ENCODE measurements around the gene IBTK.
"Not testable (repeated sequence)": the region's sequence is repeated elsewhere in the genome, so short reads cannot be mapped to it uniquely, and the experiment has no call there.

Gene IBTK

DNA sequence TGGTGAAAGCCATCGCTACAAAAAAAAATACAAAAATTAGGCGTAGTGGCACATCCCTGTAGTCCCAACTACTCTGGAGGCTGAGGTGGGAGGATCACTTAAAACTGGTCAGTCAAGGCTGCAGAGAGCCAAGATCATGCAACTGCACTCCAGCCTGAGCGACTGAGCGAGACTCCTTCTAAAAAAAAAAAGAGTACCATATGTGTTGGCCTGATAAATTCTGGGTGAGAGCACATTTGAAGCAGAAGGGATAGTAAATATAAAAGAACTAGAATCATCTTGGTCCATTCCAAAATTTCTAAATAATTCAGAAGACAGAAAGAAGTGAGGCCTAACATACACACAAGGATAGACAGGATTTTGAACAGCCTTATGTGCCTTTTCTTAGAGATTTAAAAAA, 2.2 kb downstream of the IBTK start:
- no peak for DNase-seq

- no peak for DNase-seq
Observed at GRCh38 chr6:82243884-82244283, 3.7 kb downstream of the IBTK start.

DNA sequence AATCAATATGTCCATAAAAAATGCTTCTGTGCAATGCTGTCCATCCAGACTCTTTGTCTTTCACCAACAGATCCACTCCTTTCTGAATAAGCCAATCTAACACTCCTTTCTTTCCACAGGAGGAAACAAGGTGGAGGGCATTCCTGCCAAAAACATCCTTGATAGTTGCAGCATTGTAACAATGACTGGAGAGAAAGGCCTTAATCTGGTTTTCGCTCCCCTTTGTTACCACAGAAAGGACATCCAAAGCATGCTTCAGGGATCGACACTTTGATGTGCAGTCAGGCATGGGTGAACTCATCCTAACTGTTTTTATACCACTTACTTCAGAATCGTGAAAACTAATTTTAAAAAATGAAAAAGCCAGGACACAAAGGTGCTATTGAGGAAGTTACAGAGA, 7.4 kb downstream of the IBTK start:
- DNase-seq = no peak

DNA sequence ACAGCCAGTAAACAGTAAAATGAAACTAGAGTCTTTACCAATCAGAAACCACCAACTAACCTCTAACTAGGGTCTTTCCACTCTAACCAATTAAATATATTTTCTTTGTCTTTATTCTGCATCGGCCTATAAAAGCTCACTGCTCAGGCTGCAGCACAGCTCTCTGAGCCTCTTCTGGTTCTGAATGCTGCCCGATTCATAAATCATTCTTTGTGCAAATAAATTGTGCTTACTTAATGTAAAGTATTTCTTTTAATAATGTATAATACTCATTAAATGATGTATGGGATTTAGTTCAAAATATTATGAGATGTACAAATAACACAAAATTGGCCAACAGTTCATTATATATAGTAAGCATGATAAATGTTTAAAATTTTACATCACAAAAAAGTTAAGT, 7.9 kb downstream of the IBTK start:
- no peak for DNase-seq

DNA sequence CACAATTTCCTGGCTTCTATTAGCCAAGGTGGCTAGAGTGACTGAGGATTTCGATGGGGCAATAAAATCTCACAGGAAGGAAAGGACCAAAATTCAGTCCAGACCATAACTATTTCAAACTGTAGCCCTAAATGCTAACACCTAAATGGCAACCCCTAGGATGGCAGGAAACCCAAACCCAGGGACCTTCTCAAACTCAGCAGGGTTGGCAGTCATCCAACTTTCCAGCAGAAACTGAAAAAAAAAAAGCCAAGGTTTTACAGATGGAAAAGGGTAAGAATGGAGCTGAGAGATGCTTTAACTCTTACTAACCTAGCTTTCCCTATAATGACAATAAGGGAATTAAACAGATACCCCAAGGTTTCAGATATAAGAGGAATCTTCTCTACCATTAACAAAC, 10.5 kb downstream of the IBTK start:
- peak; percentile 61 for DNase-seq

GRCh38 chr6:82227770-82228169, 19.8 kb downstream of the IBTK start:
- DNase-seq = no peak

GRCh38 chr6:82220167-82220566, 27.4 kb downstream of the IBTK start:
- DNase-seq = no peak

GRCh38 chr6:82217018-82217586, 30.4 kb downstream of the IBTK start:
- DNase-seq = no peak

DNA sequence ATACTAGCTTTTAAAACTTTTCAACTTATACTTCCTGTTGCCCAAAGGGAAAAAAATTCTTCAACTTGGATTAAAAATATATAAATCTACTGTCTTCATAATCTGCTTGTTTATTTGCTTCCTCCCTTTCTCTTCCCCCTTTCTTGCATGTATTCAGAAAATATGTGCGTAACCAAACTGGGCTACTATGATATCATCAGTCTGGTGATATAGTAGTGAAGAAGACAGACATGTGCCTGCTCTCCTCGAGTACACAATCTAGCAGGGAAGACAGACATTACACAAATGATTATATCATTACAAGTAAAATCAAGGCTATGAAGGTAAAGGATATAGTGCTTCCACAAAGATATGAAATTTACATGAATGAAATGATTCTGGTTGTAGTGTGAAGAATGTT, 31.0 kb downstream of the IBTK start:
- no peak for DNase-seq

DNA sequence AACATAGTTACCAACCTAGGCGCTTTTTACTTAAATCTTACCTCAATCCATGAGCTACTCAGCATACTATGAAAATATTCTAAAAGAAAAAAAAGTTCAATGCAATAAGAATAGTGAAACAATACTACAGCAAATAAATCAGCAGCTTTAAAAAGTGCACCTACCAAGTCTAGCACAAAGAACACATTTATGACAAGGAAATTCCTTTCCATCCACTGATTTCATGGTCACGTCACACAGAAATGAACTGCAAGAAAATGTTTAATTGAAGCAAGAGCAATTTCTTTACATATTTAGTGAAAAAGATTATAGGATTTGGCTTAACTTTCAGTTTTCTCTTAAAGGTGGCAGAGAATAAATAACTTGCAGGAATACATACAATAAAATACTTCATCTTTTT, 36.2 kb downstream of the IBTK start:
- no peak for DNase-seq

GRCh38 chr6:82208913-82209312, 38.6 kb downstream of the IBTK start:
- no peak for DNase-seq

GRCh38 chr6:82205930-82206392, 41.6 kb downstream of the IBTK start:
- DNase-seq = no peak

DNA sequence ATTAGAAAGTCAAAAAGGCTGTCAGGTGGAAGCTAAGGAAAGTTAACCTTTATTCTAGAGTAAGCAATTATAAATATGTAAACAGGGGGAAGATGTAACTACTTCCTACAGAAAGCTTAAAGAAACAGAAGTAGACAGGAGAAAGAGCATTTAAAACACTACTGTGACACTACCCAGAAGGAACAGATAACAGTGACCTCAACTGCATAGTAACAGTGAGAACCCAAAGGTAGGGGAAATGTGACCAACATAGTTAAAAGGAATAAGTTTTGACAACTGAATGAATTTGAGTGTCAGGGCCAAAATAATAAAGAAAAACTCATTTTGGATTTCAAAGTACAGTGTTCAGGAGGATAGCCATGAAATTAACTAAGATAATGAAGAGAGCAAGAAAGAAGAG, 43.5 kb downstream of the IBTK start:
- no peak for DNase-seq

- no peak for DNase-seq
Observed at GRCh38 chr6:82197784-82198183, 49.8 kb downstream of the IBTK start.

DNA sequence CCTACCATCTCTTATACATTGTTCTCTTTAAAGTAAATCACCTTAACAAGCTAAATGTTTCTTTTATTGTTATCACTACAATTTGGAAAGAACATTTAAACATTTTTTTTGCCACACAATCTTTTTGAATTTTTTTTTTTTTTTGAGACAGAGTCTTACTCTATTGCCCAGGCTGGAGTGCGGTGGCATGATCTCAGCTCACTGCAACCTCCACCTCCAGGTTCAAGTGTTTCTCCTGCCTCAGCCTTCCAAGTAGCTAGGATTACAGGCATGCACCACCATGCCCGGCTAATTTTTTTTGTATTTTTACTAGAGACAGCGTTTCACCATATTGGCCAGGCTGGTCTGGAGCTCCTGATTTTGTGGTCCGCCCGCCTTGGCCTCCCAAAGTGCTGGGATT, 50.3 kb downstream of the IBTK start:
- DNase-seq = not testable (repeated sequence)

GRCh38 chr6:82196161-82196560, 51.4 kb downstream of the IBTK start:
- no peak for DNase-seq

DNA sequence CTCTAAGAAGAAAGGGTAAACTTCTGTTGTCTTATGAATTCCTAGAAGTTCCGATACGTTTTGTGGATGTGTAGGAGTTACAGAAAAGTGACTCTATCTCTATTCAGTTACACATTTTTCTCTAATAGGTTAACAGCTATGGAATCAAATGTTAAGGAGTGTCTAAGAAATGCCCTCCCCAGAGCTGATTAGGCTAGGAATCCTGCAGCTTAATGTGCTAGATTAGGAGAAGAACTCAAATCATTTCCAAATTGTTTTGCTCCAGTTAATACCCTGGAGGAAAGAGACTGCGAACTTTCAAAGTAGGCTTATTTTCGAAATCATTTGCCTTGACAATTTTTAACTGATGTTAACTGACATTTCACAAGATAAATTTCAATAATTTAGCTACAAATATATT, 51.9 kb downstream of the IBTK start:
- DNase-seq = no peak

- DNase-seq = no peak
Observed at GRCh38 chr6:82185948-82186535, 61.5 kb downstream of the IBTK start.

- no peak for DNase-seq
Observed at GRCh38 chr6:82183642-82184282, 63.8 kb downstream of the IBTK start.

DNA sequence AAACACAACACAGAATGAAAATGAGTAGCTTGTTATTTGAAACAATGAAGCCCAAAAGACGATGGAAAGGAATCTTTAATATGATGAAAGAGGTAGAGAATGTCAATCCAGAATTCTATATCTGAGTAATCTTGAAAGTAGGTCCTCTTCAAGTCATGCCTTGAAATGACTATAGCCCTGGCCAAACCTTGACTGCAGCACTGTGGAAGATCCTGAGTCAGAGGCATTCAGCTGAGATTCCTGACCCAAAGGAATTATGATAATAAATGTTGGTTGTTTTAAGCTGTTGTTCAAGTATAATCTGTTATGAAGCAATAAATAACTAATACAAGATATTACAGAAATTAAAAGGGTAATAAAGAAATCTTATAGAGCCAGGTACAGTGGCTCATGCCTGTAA, 64.8 kb downstream of the IBTK start:
- no peak for DNase-seq

DNA sequence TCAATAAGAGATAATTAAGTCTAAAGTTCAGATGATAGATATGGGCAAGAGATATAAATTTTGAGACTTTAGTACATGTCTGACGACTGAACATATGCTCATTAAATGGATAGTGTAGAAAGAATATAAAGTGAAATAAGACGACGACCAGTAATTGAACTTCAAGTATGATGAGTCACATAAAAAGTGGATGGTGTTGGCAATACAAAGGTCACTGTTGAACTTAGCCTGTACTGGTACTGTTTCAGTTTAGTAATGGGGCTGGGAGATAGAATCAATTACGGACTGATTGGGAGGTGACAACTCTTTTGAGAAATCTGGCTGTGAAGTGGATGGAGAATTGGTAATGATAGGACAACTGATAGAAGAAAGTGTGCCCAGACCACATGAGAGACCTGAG, 68.1 kb downstream of the IBTK start:
- no peak for DNase-seq

DNA sequence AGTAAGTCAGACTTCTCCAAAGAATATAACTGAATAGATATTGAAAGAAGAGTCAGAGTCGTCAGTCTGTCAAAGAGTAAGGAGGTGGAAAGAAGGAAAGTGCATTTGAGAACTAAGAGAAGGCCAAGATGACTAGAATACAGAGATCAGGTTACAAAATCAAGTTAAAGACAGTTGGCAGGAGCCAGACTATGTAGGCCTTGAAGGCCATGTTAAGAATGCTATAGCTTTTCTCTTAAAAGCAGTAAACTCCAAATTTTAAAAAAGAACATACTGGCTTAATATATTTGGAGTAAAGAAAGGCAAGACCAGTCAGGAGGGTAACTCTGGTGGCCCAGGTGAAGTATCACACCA, 68.8 kb downstream of the IBTK start:
- DNase-seq = no peak

GRCh38 chr6:82178077-82178758, 69.3 kb downstream of the IBTK start:
- no peak for DNase-seq

DNA sequence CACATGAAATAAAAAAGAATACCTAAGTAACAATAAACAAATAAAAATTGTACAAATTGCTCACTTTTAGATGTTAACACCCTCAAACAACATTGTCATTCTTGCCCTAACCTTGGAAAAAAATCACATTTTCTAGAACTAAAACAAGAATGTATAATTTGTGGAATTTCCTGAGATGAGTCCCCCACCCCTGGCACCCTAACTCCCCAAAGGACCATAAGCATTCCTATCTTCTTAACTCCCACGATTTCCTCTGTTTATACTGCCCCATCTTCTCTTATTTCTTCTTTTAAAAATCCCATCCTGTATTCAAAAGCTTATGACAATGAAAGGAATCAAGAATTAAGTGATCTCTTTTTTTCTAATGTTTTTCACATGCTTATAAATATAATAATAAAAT, 70.9 kb downstream of the IBTK start:
- DNase-seq = no peak
